ENCODE measurements around the gene TUBGCP4. TPM values are rescaled to one million over a fixed set of nuclear protein-coding genes. Genes with fewer than 3 reads are reported as not detected.
A peak's percentile ranks its signal among the peaks of the same experiment; 100 is the strongest.

The TUBGCP4 gene
- total and polyA plus RNA-seq, 11 donors = 5.9 to 16.7 (median 12.5) TPM

DNA sequence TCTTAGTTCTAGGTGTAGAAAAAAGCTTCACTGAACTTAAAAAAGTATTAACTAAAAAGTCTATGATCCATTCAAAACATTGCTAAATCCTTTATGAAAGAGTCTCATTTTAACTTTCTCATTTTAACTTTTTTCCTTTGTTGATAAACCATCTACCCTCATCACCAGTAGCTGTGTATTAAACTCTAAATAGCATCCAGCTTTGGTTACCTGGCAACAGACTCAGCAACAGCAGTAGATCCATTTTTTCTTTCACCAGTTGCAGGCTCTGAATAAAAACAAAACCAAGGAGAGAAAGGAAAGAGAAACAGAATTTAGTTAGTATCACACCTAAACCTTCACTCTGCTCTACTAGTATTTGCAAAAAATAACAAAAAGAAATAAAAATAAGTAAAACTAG, 70.4 kb downstream of the TUBGCP4 start:
- DNase-seq = no peak
- no peak for TF ChIP-seq POLR2A (IDR thresholded peaks at IDR 0.05)
- TF ChIP-seq, protein P1, sequence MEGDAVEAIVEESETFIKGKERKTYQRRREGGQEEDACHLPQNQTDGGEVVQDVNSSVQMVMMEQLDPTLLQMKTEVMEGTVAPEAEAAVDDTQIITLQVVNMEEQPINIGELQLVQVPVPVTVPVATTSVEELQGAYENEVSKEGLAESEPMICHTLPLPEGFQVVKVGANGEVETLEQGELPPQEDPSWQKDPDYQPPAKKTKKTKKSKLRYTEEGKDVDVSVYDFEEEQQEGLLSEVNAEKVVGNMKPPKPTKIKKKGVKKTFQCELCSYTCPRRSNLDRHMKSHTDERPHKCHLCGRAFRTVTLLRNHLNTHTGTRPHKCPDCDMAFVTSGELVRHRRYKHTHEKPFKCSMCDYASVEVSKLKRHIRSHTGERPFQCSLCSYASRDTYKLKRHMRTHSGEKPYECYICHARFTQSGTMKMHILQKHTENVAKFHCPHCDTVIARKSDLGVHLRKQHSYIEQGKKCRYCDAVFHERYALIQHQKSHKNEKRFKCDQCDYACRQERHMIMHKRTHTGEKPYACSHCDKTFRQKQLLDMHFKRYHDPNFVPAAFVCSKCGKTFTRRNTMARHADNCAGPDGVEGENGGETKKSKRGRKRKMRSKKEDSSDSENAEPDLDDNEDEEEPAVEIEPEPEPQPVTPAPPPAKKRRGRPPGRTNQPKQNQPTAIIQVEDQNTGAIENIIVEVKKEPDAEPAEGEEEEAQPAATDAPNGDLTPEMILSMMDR (IDR thresholded peaks at IDR 0.05) = no peak
- Histone ChIP-seq H3K4me3 (no peak overlapping the region), H3K4me1 (peaks cover 0 to 16% (median 9%) of the 10 kb centered on the region in 12 donors), H3K36me3 (peaks cover 0 to 85% (median 57%) of the 10 kb centered on the region in 9 donors), H3K27ac (peak overlapping the region in 10 of 12 donors; percentile 4 to 75 (median 58)), H3K9me3 (no peaks in the 10 kb centered on the region), H3K27me3 (no peaks in the 10 kb centered on the region)
- ATAC-seq = peak in 1 of 4 donors; percentile 15
- intact Hi-C loops (cut with DNase I) = loop anchor here in 2 of 10 donors (5.0 to 10.0 kb wide), 2 partner anchors 71 to 73 kb away; partner anchors contain the start of gene MAP1A (in 1 of the 2)

DNA sequence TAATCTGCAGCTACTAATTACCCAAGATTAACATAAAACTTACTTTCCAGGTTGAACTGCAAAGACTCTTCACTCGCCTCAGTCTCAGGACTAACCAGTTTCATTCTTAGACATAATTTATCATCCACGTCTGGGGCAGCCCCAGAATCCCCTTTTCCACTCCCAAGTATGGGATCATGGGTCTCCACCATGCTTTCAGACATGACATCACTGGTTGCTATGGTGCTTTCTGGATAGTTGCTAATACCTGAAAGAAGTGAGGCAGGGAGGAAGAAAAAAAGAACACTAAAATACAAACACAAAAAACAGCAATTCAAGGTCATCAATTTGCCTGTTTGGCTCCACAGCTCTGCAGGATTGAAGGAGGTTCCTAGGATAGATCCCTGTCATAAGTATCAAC, 75.4 kb downstream of the TUBGCP4 start:
- 86 to 90% (median 88%) methylated on average over 2 of the region's 2 CpGs for WGBS, 4 donors
- Histone ChIP-seq H3K27ac (no peak overlapping the region), H3K27me3 (no peaks in the 10 kb centered on the region), H3K9me3 (no peaks in the 10 kb centered on the region), H3K4me1 (peaks cover 0 to 5% (median 4%) of the 10 kb centered on the region in 12 donors), H3K36me3 (peaks cover 0 to 57% (median 33%) of the 10 kb centered on the region in 9 donors), H3K4me3 (no peak overlapping the region)
- no peak for TF ChIP-seq POLR2A (IDR thresholded peaks at IDR 0.05)
- TF ChIP-seq, protein P1 (IDR thresholded peaks at IDR 0.05) = no peak
- no peak for ATAC-seq
- DNase-seq = no peak
- intact Hi-C loops (cut with DNase I) = loop anchor here in 1 of 10 donors (10.0 kb wide), 1 partner anchor 68 kb away; the partner anchor contains the start of gene MAP1A

- intact Hi-C loops (cut with DNase I) = loop anchor here in 1 of 10 donors (10.0 kb wide), 1 partner anchor 65 kb away; the partner anchor contains the start of gene MAP1A
- ATAC-seq (no peak), DNase-seq (no peak)
- no peak overlapping the region for H3K27ac ChIP-seq
- H3K4me1 ChIP-seq = no peaks in the 10 kb centered on the region
- H3K9me3 ChIP-seq = no peaks in the 10 kb centered on the region
- H3K4me3 ChIP-seq = no peak overlapping the region
- H3K36me3 ChIP-seq = peaks cover 0 to 55% (median 40%) of the 10 kb centered on the region in 9 donors
- WGBS, 4 donors = 90 to 96% (median 95%) methylated on average over 1 of the region's 1 CpG
- no peak for TF ChIP-seq POLR2A (IDR thresholded peaks at IDR 0.05)
- TF ChIP-seq, protein P1 (IDR thresholded peaks at IDR 0.05) = no peak
- H3K27me3 ChIP-seq = no peaks in the 10 kb centered on the region
These were observed 79.1 kb downstream of the TUBGCP4 start for GRCh38 chr15:43449981-43450380.

Other genes with a start within 250 kb of the TUBGCP4 start
- 10 to 100 TPM in 6 of 9 donors, 1 to 10 TPM in 3; 8.5 to 18.5 (median 12.8) TPM for gene TMEM62, start 237.5 kb upstream of the TUBGCP4 start, total RNA-seq
- gene TMEM62, start 237.5 kb upstream of the TUBGCP4 start, polyA plus RNA-seq = 10 to 100 TPM in 1 of 2 donors, 1 to 10 TPM in 1; 8.2 to 15.8 TPM
- gene CCNDBP1, start 185.7 kb upstream of the TUBGCP4 start, total RNA-seq = 10 to 100 TPM; 48.5 to 66.8 (median 59.0) TPM
- 10 to 100 TPM; 29.3 to 70.1 TPM for gene CCNDBP1, start 185.7 kb upstream of the TUBGCP4 start, polyA plus RNA-seq
- gene EPB42, start 150.1 kb upstream of the TUBGCP4 start, total RNA-seq = 1 to 10 TPM in 1 of 9 donors, under 1 TPM in 1, not detected in 7; 0.52 to 1.7 TPM
- gene EPB42, start 150.1 kb upstream of the TUBGCP4 start, polyA plus RNA-seq = under 1 TPM; 0.08 to 0.15 TPM
- 1 to 10 TPM in 1 of 9 donors, not detected in 8; 1.2 TPM for gene TGM5, start 104.2 kb upstream of the TUBGCP4 start, total RNA-seq
- gene TGM5, start 104.2 kb upstream of the TUBGCP4 start, polyA plus RNA-seq = not detected
- gene TGM7, start 68.8 kb upstream of the TUBGCP4 start, total RNA-seq = not detected
- not detected for gene TGM7, start 68.8 kb upstream of the TUBGCP4 start, polyA plus RNA-seq
- gene LCMT2, start 40.5 kb upstream of the TUBGCP4 start, total RNA-seq = 1 to 10 TPM; 4.2 to 9.1 (median 6.4) TPM
- gene LCMT2, start 40.5 kb upstream of the TUBGCP4 start, polyA plus RNA-seq = 1 to 10 TPM; 1.2 to 5.4 TPM
- gene ZSCAN29, start 58 bp upstream of the TUBGCP4 start, total RNA-seq = 10 to 100 TPM in 7 of 9 donors, 1 to 10 TPM in 2; 7.6 to 17.2 (median 12.4) TPM
- 1 to 10 TPM; 6.4 to 9.3 TPM for gene ZSCAN29, start 58 bp upstream of the TUBGCP4 start, polyA plus RNA-seq
- 10 to 100 TPM; 22.7 to 34.4 (median 27.8) TPM for gene TP53BP1, start 122.1 kb downstream of the TUBGCP4 start, total RNA-seq
- 10 to 100 TPM in 1 of 2 donors, 1 to 10 TPM in 1; 7.4 to 18.9 TPM for gene TP53BP1, start 122.1 kb downstream of the TUBGCP4 start, polyA plus RNA-seq
- 100 to 1,000 TPM in 1 of 9 donors, 10 to 100 TPM in 8; 24.3 to 146 (median 37.8) TPM for gene MAP1A, start 146.5 kb downstream of the TUBGCP4 start, total RNA-seq
- 10 to 100 TPM in 1 of 2 donors, 1 to 10 TPM in 1; 6.0 to 21.0 TPM for gene MAP1A, start 146.5 kb downstream of the TUBGCP4 start, polyA plus RNA-seq
- 10 to 100 TPM; 10.5 to 23.0 (median 16.7) TPM for gene PPIP5K1, start 219.1 kb downstream of the TUBGCP4 start, total RNA-seq
- gene PPIP5K1, start 219.1 kb downstream of the TUBGCP4 start, polyA plus RNA-seq = 1 to 10 TPM; 7.2 to 7.3 TPM
- 1 to 10 TPM in 1 of 9 donors, under 1 TPM in 3, not detected in 5; 0.21 to 3.7 (median 0.45) TPM for gene CKMT1B, start 222.9 kb downstream of the TUBGCP4 start, total RNA-seq
- gene CKMT1B, start 222.9 kb downstream of the TUBGCP4 start, polyA plus RNA-seq = under 1 TPM; 0.19 to 0.47 TPM
- under 1 TPM in 3 of 9 donors, not detected in 6; 0.07 to 0.22 (median 0.16) TPM for gene STRC, start 247.7 kb downstream of the TUBGCP4 start, total RNA-seq
- gene STRC, start 247.7 kb downstream of the TUBGCP4 start, polyA plus RNA-seq = under 1 TPM; 0.04 to 0.08 TPM

Data from heart left ventricle (tissue), 16 donors.